ENCODE measurements around the gene THOC2. TPM values are rescaled to one million over a fixed set of nuclear protein-coding genes. Genes with fewer than 3 reads are reported as not detected.
"Not testable (repeated sequence)": the region's sequence is repeated elsewhere in the genome, so short reads cannot be mapped to it uniquely, and the experiment has no call there.

Gene THOC2
- total RNA-seq, 2 experiments from 2014 or later = 73.8 to 99.1 TPM

- ChIA-PET CTCF (ENCODE audit: unreplicated experiment) (no interaction called here), POLR2A (interaction anchor here (0.6 to 1.5 kb wide), 4 partner anchors 9 to 153 kb away, joined by 3 to 6 read pairs (median 4); no protein-coding TSS in a partner anchor)
- Histone ChIP-seq H2AFZ (ENCODE audit: low read length) (no peak overlapping the region), H4K20me1 (ENCODE audit: insufficient read depth, low read length) (no peaks in the 10 kb centered on the region), H3K9me2 (ENCODE audit: insufficient read depth, low read length) (no peaks in the 10 kb centered on the region), H3K27ac (ENCODE audit: low read depth, low read length, poor library complexity, severe bottlenecking) (no peak overlapping the region), H3K36me3 (ENCODE audit: insufficient read depth, low read length) (no peaks in the 10 kb centered on the region), H3K4me1 (ENCODE audit: insufficient read depth, low read length, poor library complexity, severe bottlenecking) (peaks cover 13% of the 10 kb centered on the region), H3K79me2 (ENCODE audit: insufficient read depth, low read depth, low read length) (no peaks in the 10 kb centered on the region), H3K4me2 (ENCODE audit: low read length) (no peak overlapping the region), H3K4me3 (ENCODE audit: low read depth, low read length, poor library complexity, severe bottlenecking) (no peak overlapping the region), H3K9me3 (ENCODE audit: low read length) (no peaks in the 10 kb centered on the region)
- no peak for DNase-seq (ENCODE audit: low spot score)
- intact Hi-C loops (cut with micrococcal nuclease; ENCODE audit: unreplicated experiment) = no loop called here
- no TSS peak for BruUV-seq (replicated peaks)
- TF ChIP-seq CTCF (conservative IDR thresholded peaks at IDR 0.05; ENCODE audit: low read length) (no peak), EZH2phosphoT487 (IDR thresholded peaks at IDR 0.05; ENCODE audit: borderline replicate concordance, low read depth, low read length) (no peak)
Observed at GRCh38 chrX:123739474-123739873, 6.6 kb upstream of the THOC2 start.

GRCh38 chrX:123738378-123738940, 5.6 kb upstream of the THOC2 start:
- Histone ChIP-seq H3K9me2 (ENCODE audit: insufficient read depth, low read length) (no peaks in the 10 kb centered on the region), H3K36me3 (ENCODE audit: insufficient read depth, low read length) (no peaks in the 10 kb centered on the region), H3K4me3 (ENCODE audit: low read depth, low read length, poor library complexity, severe bottlenecking) (no peak overlapping the region), H3K27ac (ENCODE audit: low read depth, low read length, poor library complexity, severe bottlenecking) (no peak overlapping the region), H4K20me1 (ENCODE audit: insufficient read depth, low read length) (no peaks in the 10 kb centered on the region), H3K79me2 (ENCODE audit: insufficient read depth, low read depth, low read length) (no peaks in the 10 kb centered on the region), H3K4me1 (ENCODE audit: insufficient read depth, low read length, poor library complexity, severe bottlenecking) (peaks cover 13% of the 10 kb centered on the region), H3K9me3 (ENCODE audit: low read length) (no peaks in the 10 kb centered on the region), H2AFZ (ENCODE audit: low read length) (no peak overlapping the region), H3K4me2 (ENCODE audit: low read length) (no peak overlapping the region)
- no peak for DNase-seq (ENCODE audit: low spot score)
- intact Hi-C loops (cut with micrococcal nuclease; ENCODE audit: unreplicated experiment) = no loop called here
- BruUV-seq (replicated peaks) = no TSS peak
- POLR2A ChIA-PET = interaction anchor here (0.7 to 0.8 kb wide), 3 partner anchors 8 to 91 kb away, joined by 3 to 5 read pairs (median 4); no protein-coding TSS in a partner anchor
- no peak for TF ChIP-seq EZH2phosphoT487 (IDR thresholded peaks at IDR 0.05; ENCODE audit: borderline replicate concordance, low read depth, low read length)
- no peak for TF ChIP-seq CTCF (conservative IDR thresholded peaks at IDR 0.05; ENCODE audit: low read length)
- CTCF ChIA-PET (ENCODE audit: unreplicated experiment) = no interaction called here

GRCh38 chrX:123736333-123736921, 3.6 kb upstream of the THOC2 start:
- TF ChIP-seq CTCF (conservative IDR thresholded peaks at IDR 0.05; ENCODE audit: low read length) = no peak
- TF ChIP-seq EZH2phosphoT487 (IDR thresholded peaks at IDR 0.05; ENCODE audit: borderline replicate concordance, low read depth, low read length) = no peak
- Histone ChIP-seq H3K9me2 (ENCODE audit: insufficient read depth, low read length) (no peaks in the 10 kb centered on the region), H4K20me1 (ENCODE audit: insufficient read depth, low read length) (peaks cover 3% of the 10 kb centered on the region; the same call in 1 of the 2 replicates), H3K4me2 (ENCODE audit: low read length) (no peak overlapping the region), H3K36me3 (ENCODE audit: insufficient read depth, low read length) (0 out of 2 replicates have a peak, but pooled peaks cover 4% of the 10 kb centered on the region), H3K9me3 (ENCODE audit: low read length) (no peaks in the 10 kb centered on the region), H2AFZ (ENCODE audit: low read length) (peak overlapping the region; percentile 19; the same call in 1 of the 2 replicates), H3K79me2 (ENCODE audit: insufficient read depth, low read depth, low read length) (peaks cover 19% of the 10 kb centered on the region), H3K4me1 (ENCODE audit: insufficient read depth, low read length, poor library complexity, severe bottlenecking) (peaks cover 17% of the 10 kb centered on the region), H3K4me3 (ENCODE audit: low read depth, low read length, poor library complexity, severe bottlenecking) (no peak overlapping the region), H3K27ac (ENCODE audit: low read depth, low read length, poor library complexity, severe bottlenecking) (no peak overlapping the region)
- ChIA-PET CTCF (ENCODE audit: unreplicated experiment) (no interaction called here), POLR2A (interaction anchor here (0.5 kb wide), 1 partner anchor 25 kb away, joined by 5 read pairs; no protein-coding TSS in a partner anchor)
- no TSS peak for BruUV-seq (replicated peaks)
- intact Hi-C loops (cut with micrococcal nuclease; ENCODE audit: unreplicated experiment) = no loop called here
- no peak for DNase-seq (ENCODE audit: low spot score)

GRCh38 chrX:123735137-123735536, 2.3 kb upstream of the THOC2 start:
- peaks cover 28% of the 10 kb centered on the region for H3K4me1 ChIP-seq (ENCODE audit: insufficient read depth, low read length, poor library complexity, severe bottlenecking)
- DNase-seq (ENCODE audit: low spot score); H3K27ac ChIP-seq (ENCODE audit: low read depth, low read length, poor library complexity, severe bottlenecking); H3K4me2 ChIP-seq (ENCODE audit: low read length); H3K9me2 ChIP-seq (ENCODE audit: insufficient read depth, low read length); H3K4me3 ChIP-seq (ENCODE audit: low read depth, low read length, poor library complexity, severe bottlenecking); BruUV-seq (replicated peaks); H3K9me3 ChIP-seq (ENCODE audit: low read length); CTCF ChIA-PET (ENCODE audit: unreplicated experiment); POLR2A ChIA-PET; H2AFZ ChIP-seq (ENCODE audit: low read length); intact Hi-C loops (cut with micrococcal nuclease; ENCODE audit: unreplicated experiment); H4K20me1 ChIP-seq (ENCODE audit: insufficient read depth, low read length): not testable (repeated sequence)
- H3K79me2 ChIP-seq (ENCODE audit: insufficient read depth, low read depth, low read length) = peaks cover 32% of the 10 kb centered on the region
- H3K36me3 ChIP-seq (ENCODE audit: insufficient read depth, low read length) = peaks cover 14% of the 10 kb centered on the region; the same call in 1 of the 2 replicates
